ENCODE measurements around the gene BCO2.

BCO2 gene

DNA sequence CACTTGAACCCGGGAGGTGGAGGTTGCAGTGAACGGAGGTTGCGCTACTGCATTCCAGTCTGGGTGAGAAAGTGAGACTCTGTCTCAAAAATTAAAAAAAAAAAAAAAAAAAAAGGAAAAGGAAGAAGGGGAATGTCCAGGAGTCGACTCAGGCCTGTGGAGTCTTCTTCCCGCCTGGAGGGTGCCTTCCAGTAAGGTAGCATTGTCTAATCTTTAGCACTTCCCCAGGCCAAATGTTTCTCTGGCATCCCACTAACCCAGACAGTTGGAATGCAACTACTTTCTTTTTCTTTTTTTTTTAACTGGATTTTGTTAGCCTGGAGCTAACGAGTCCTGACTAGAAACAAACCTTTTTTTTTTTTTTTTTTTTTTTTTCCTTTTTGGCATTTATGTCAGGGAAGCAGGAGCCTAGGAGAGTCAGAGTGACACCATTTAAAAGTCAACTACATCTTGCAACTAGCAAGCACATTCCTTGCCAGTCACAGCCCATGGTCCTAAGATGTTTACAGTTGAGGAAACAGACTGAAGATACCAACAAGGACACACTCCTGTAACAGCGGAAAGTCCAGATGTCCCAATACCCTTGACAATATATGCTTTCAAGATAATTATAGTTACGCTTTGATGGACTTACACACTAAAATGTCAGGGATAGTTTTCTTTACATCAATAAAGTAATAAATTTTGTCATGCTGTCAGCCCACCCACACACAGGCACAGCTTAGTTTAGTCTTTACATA lies 74.7 kb downstream of the BCO2 start:
- no peak for DNase-seq (ENCODE audit: low spot score)

DNA sequence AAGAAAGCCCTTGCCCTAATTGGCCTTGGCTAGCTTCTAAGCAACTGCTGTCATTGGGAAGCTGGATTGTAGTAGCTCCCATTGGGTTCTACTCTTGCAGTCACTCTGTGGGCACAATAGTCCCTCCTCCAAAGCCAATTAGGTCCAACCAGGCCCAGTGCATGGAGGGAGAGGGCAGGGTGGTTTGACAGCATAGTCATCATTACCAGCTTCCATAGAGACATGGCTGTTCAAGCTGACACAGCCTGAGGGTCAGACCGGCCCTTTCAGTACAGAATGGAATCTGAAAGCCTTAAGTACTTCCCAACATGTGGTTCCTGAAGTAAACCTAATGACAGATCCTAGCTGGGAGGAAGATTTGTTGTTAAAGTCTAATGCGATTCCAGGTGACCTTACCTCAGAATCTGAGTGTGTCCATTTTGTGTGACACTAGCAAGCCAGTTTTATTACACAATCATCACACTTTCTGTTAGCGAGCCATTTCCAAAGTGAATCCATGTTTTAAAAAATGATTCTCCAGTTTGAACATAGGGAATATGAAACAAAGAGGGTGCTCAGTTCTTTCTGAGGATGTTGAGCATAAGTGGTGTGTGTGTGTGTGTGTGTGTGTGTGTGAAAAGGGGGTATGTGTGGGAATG lies 78.4 kb downstream of the BCO2 start:
- no peak for DNase-seq (ENCODE audit: low spot score)

DNA sequence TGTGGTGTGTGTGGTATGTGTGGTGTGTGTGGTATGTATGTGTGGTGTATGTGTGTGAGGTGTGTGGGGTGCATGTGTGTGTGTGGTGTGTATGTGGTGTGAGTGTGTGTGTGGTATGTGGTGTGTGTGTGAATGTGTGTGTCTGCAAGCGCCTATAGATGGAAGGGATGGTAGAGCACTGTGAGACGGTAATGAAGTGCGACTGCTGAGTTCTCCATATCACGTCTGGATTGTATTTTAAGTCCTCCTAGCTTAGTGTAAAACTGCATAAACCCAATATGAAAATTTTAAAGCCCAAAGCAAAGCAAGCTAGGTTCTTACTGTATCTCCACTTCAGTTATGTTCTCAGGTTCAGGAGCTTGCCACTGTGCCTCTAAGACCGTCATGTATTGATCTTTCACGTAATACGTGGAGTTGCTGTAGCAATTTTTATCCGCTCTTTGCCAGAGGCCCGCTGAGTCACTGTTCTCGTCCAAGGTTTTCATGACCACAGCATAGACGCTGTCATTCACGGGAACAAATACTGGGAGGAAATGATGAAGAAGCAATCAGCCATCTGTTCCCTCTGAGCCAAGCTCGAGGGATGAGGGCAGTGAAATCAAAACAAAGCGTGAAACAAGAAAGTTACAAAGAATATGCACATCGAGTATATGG lies 79.9 kb downstream of the BCO2 start:
- no peak for DNase-seq (ENCODE audit: low spot score)

DNA sequence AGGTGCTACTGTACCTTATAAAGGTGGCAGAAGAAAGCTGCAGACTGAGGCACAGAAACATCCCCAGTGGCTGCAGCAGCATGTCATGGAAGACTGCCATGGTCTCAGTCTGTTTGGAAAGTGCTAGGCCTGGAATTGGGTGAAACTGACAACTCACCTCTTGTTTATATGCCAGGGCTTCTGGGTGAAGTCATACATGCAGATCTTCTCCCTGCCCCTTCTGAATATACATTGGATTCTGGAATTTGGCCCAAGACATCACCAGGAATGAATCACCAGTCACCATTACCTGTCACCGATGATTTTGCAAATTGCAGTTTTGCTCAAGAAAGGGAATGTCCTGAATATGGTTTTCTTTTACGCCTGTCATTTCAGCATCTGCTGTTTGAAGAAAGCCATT lies 85.2 kb downstream of the BCO2 start, which contains the start of gene PLET1:
Gene PLET1 (minus strand): TSS at position 371 of the 400 bp plus-strand sequence. CDS start 271 bp downstream, at position 100.
- no peak for DNase-seq (ENCODE audit: low spot score)

DNA sequence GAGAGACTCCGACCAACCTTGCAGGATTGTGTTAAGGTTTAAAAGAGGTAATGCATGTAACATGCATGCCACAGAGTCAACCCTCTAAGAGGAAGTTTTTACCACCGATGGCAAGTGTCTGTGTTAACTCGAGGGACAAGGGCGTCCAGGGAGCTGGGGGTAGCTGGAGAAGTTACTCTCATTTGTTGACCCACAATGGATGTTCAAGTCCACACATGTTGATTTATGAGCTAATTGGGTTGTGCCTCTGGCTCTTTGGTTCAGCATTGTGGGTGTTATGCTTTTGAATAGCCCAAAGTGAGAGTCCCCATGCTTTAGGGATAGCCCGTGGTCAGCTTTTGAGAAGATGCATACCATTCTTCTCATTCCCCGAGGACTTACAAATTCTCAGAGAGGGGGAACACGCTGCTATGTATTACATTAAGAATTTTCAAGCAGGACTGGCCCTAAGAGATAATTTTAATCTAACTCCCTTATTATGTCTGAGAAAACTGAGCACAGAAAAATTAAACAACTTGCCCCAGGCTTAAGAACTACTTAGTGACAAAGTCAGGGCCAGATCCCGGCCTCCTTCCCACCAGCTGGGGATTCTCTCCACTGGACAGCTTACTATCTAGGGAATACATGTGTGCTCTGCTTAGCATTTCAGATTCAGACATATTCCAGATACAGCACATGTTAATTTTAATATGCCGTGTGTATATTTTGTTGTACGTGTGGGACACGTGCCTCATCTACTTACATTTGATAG lies 90.5 kb downstream of the BCO2 start:
- no peak for DNase-seq (ENCODE audit: low spot score)

DNA sequence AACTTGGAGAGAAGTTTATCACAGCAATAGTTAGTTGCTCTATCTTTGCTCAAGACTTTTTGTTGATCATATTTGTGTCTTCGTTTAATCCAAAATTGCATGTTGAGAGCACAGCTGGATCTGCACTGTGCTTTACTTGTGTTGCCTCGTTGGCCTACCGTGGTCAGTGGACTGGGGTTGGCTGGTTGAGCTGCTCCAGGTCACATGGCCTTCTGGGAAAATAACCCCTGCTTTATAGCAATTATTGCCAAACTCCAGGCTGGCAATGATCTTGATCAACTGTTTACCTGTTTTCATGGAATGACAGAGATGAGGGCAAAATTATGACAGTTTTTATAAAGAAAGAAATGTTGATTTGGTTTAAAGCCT lies 91.1 kb downstream of the BCO2 start:
- DNase-seq (ENCODE audit: low spot score) = no peak

DNA sequence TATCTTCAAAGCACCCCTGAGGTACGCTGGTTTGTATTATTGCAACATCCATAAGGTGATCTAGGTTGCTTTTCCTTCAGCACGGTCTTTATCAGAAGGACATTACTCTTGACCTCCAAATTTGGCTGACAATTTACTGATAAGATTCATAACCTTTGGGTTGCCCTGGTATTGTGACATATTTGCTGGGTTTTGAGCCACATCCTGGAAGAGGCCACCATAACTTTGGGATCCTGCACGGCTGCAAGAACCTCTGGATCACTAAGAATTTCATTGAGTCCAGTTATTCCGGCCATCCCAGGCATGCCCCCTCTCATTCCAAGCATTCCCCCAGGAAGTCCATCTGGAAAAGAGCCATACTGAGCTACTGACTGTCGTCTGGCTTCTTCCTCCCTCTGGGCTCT lies 91.9 kb downstream of the BCO2 start:
- DNase-seq (ENCODE audit: low spot score) = no peak

DNA sequence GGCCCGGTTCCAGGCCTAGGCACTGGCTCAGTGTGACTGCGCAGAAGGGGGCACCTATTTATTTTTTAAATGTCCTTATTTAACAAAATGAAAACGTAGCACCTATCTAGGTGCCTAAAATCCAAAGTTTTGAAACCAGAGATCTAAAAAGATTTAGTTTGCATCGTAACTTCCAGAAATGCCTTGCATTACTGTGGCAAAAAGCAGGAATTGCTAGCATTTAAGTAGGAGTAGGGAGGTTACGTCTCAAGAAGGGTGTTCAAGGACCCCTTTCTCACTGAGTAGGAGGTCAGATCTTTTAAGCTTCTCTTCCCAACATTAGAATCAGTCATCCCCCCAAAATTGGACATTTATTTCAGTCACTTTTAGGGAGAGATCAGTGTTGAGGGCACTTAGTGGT lies 93.1 kb downstream of the BCO2 start:
- DNase-seq (ENCODE audit: low spot score) = no peak
